Keratinocyte (primary cell): Measurements from ENCODE around the gene LHX5. TPM values are rescaled to one million over a fixed set of nuclear protein-coding genes. Genes with fewer than 3 reads are reported as not detected.

ENCODE experiments used
- DNase-seq: peaks from one replicate; pipeline ENCODE4 v3.0.0-alpha.2; 2011; ENCODE audit warnings: low read depth, missing footprints, low spot score
- FAIRE-seq: peaks from 2 replicates; lab custom pipeline; 2011; peaks lifted over from hg19 to GRCh38; lab: Jason Lieb, UNC
- H2AFZ ChIP-seq: 2 replicates; pipeline ENCODE4 v1.6.0; 2012; ENCODE audit warnings: low read length, control low read depth, inconsistent platforms; ENCODE audit not compliant: control insufficient read depth
- H3K27ac ChIP-seq: 2 replicates; pipeline ENCODE4 v1.5.1; 2011; ENCODE audit warnings: low read length; ENCODE audit not compliant: control insufficient read depth, insufficient read depth
- H3K27me3 ChIP-seq: 3 replicates; pipeline ENCODE4 v1.6.0; 2011; ENCODE audit warnings: low read length; ENCODE audit not compliant: control insufficient read depth, insufficient read depth; ENCODE audit errors: extremely low read depth
- H3K36me3 ChIP-seq, 2 experiments: 2 replicates in 1 of 2; 3 replicates in 1 of 2; pipeline ENCODE4 v1.5.1; 2011; ENCODE audit warnings: low read length in 2 of 2, mild to moderate bottlenecking in 1 of 2; ENCODE audit not compliant: control insufficient read depth in 2 of 2, insufficient read depth in 2 of 2; ENCODE audit errors: extremely low read depth in 1 of 2
- H3K4me1 ChIP-seq: 3 replicates; pipeline ENCODE4 v1.5.1; 2011; ENCODE audit warnings: low read length; ENCODE audit not compliant: control insufficient read depth, insufficient read depth; ENCODE audit errors: extremely low read depth
- H3K4me2 ChIP-seq: 3 replicates; pipeline ENCODE4 v1.6.0; 2011; ENCODE audit warnings: low read depth, low read length; ENCODE audit not compliant: control insufficient read depth, insufficient read depth; ENCODE audit errors: extremely low read depth
- H3K4me3 ChIP-seq, 3 experiments: fragments of 200-600 bp in 1 of 3; sonication (generic) in 1 of 3; 2 replicates in 2 of 3; 3 replicates in 1 of 3; pipeline ENCODE4 v1.5.1; 2011 to 2016; ENCODE audit warnings: low read length in 3 of 3, mild to moderate bottlenecking in 3 of 3, control low read depth in 2 of 3, inconsistent platforms in 1 of 3, low read depth in 1 of 3, mixed read lengths in 1 of 3, mixed run types in 1 of 3, moderate library complexity in 1 of 3; ENCODE audit not compliant: control insufficient read depth in 2 of 3, insufficient read depth in 2 of 3; ENCODE audit errors: extremely low read depth in 1 of 3
- H3K79me2 ChIP-seq: 2 replicates; pipeline ENCODE4 v1.6.0; 2012; ENCODE audit warnings: low read length; ENCODE audit not compliant: control insufficient read depth, insufficient read depth
- H3K9ac ChIP-seq: 3 replicates; pipeline ENCODE4 v1.6.0; 2011; ENCODE audit warnings: low read length; ENCODE audit not compliant: control insufficient read depth, insufficient read depth; ENCODE audit errors: extremely low read depth
- H3K9me1 ChIP-seq: 3 replicates; pipeline ENCODE4 v1.6.0; 2011; ENCODE audit warnings: low read length; ENCODE audit not compliant: control insufficient read depth, insufficient read depth; ENCODE audit errors: extremely low read depth
- H3K9me3 ChIP-seq: 2 replicates; pipeline ENCODE4 v1.5.1; 2012; ENCODE audit warnings: low read depth, low read length; ENCODE audit not compliant: control insufficient read depth
- H4K20me1 ChIP-seq: 3 replicates; pipeline ENCODE4 v1.6.0; 2011; ENCODE audit warnings: low read length; ENCODE audit not compliant: control insufficient read depth, insufficient read depth; ENCODE audit errors: extremely low read depth
- CTCF ChIP-seq, 3 experiments: IDR thresholded peaks in 1 of 3; conservative IDR thresholded peaks in 1 of 3; optimal IDR thresholded peaks in 1 of 3; 2 replicates in 2 of 3; 3 replicates in 1 of 3; pipeline versions ENCODE3 to v1.5.1; 2011; ENCODE audit warnings: low read length in 3 of 3, mild to moderate bottlenecking in 3 of 3, moderate library complexity in 2 of 3, control low read depth in 1 of 3, inconsistent platforms in 1 of 3; ENCODE audit not compliant: insufficient read depth in 2 of 3; ENCODE audit errors: extremely low read depth in 1 of 3
- EZH2 ChIP-seq: IDR thresholded peaks from one replicate; pipeline ENCODE4 v1.6.1; 2012; ENCODE audit warnings: inconsistent platforms, mild to moderate bottlenecking, low read length, moderate library complexity
- dilution Hi-C: fragments of 300-500 bp; cut with MboI; formaldehyde crosslinking; loops from one replicate; pipeline ENCODE4 v1.7.0; 2020; ENCODE audit warnings: low sequenced_read_pairs; ENCODE audit not compliant: extremely low pct_ligation_motif_present
- polyA plus RNA-seq, 5 experiments: library from polyadenylated mRNA; depleted of rRNA in 3 of 5; stranded (reverse) in 3 of 5; stranded (forward) in 1 of 5; unstranded in 1 of 5; fragments of >200 nt; gene quantifications; 1 replicate in 1 of 5; 2 replicates in 3 of 5; 3 replicates in 1 of 5; pipeline versions ENCODE4 v1.2.1 to v1.2.3, GENCODE V29; 2011 to 2012; ENCODE audit warnings: missing spikeins in 2 of 5, low read depth in 1 of 5, low replicate concordance in 1 of 5

Gene LHX5
- polyA plus RNA-seq, 1 donor (not counting 4 experiments of a cell fraction or from before 2014, with no cell fraction given): 0.04 TPM

- dilution Hi-C loops: no loop called here
- H3K79me2 ChIP-seq: no peaks in the 10 kb centered on the region
- H2AFZ ChIP-seq: no peak overlapping the region
- no peaks in the 10 kb centered on the region for H3K9me3 ChIP-seq
- no peak overlapping the region for H3K4me2 ChIP-seq
- DNase-seq (no peak), FAIRE-seq (no peak)
- H3K9ac ChIP-seq: no peak overlapping the region
- H3K4me3 ChIP-seq: no peak overlapping the region
- no peaks in the 10 kb centered on the region for H4K20me1 ChIP-seq
- H3K27me3 ChIP-seq: peaks cover 5% of the 10 kb centered on the region
- no peaks in the 10 kb centered on the region for H3K36me3 ChIP-seq
- no peak overlapping the region for H3K27ac ChIP-seq
- H3K9me1 ChIP-seq: no peaks in the 10 kb centered on the region
- TF ChIP-seq EZH2 (no peak), CTCF (optimal IDR thresholded peaks at IDR 0.05 in 1 of 3, IDR thresholded peaks at IDR 0.05 in 1 of 3, conservative IDR thresholded peaks at IDR 0.05 in 1 of 3; ENCODE audit: extremely low read depth in 1 of 3, insufficient read depth in 2 of 3, low read length in 3 of 3) (no peak)
- peaks cover 12% of the 10 kb centered on the region for H3K4me1 ChIP-seq
These were observed 50.6 kb downstream of the LHX5 start for GRCh38 chr12:113420996-113421595.

DNA sequence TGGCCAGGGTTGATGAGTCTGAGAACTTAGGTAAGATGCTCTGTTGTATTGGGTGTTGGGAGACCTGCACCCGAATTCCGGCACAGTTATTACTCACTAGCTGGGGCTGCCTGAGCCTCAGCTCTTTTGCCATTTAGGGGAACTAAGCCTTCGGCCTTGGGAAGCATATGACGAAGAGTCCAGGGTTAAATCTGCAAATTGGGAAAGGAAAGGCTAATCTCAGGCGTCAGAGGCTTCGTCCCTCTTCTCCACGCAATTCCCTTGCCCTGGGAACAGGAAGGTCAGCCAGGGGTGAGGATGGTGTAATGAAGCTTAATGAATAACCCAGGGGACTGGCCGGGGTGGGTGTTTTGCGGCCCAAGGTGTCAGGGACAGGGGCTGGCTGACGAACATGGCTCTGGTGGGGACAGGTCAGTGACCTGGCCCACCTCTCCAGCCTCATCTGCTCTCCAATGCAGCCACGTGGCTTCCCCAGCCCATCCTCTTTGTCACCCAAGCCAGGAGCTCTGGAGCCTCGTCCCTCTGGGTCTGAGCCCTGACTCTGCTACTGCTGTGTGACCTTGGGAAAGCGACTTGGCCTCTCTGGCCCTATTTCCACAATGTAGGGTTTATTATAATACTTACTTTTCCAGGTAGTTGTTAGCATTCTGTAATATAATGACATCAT, 53.3 kb downstream of the LHX5 start:
- H3K9me1 ChIP-seq: no peaks in the 10 kb centered on the region
- H3K36me3 ChIP-seq: no peaks in the 10 kb centered on the region
- FAIRE-seq (no peak), DNase-seq (no peak)
- no peak overlapping the region for H2AFZ ChIP-seq
- H3K27ac ChIP-seq: no peak overlapping the region
- TF ChIP-seq CTCF (optimal IDR thresholded peaks at IDR 0.05 in 1 of 3, IDR thresholded peaks at IDR 0.05 in 1 of 3, conservative IDR thresholded peaks at IDR 0.05 in 1 of 3; ENCODE audit: extremely low read depth in 1 of 3, insufficient read depth in 2 of 3, low read length in 3 of 3) (no peak), EZH2 (no peak)
- dilution Hi-C loops: no loop called here
- no peak overlapping the region for H3K4me3 ChIP-seq
- H3K9me3 ChIP-seq: no peaks in the 10 kb centered on the region
- peaks cover 12% of the 10 kb centered on the region for H3K4me1 ChIP-seq
- peaks cover 12% of the 10 kb centered on the region for H3K27me3 ChIP-seq
- no peaks in the 10 kb centered on the region for H3K79me2 ChIP-seq
- no peak overlapping the region for H3K4me2 ChIP-seq
- H4K20me1 ChIP-seq: no peaks in the 10 kb centered on the region
- no peak overlapping the region for H3K9ac ChIP-seq
